Activated T-cell treated with anti-CD3 and anti-CD28 coated beads for 24 hours (primary cell): ENCODE data around the gene TFAP2E.

Experiments used
- DNase-seq: peaks from one replicate; pipeline ENCODE4 v3.0.0-alpha.2; 2020; ENCODE audit warnings: low read depth

TFAP2E gene

GRCh38 chr1:35573198-35574124, at the start of gene TFAP2E:
Gene TFAP2E (plus strand): TSS chr1:35573314. CDS start chr1:35573578, 264 bp downstream.
- DNase-seq: no peak

- no peak for DNase-seq
These were observed 49.0 kb upstream of the TFAP2E start for GRCh38 chr1:35524106-35524505.

GRCh38 chr1:35530168-35530567, 42.9 kb upstream of the TFAP2E start:
- DNase-seq: no peak

- no peak for DNase-seq
These were observed 42.2 kb upstream of the TFAP2E start for GRCh38 chr1:35530946-35531345.

- DNase-seq: no peak
These were observed 41.7 kb upstream of the TFAP2E start for GRCh38 chr1:35531368-35531767.

GRCh38 chr1:35532497-35533223, 40.5 kb upstream of the TFAP2E start:
- no peak for DNase-seq

- DNase-seq: no peak
These were observed 39.5 kb upstream of the TFAP2E start for GRCh38 chr1:35533586-35533985.

GRCh38 chr1:35535243-35535642, 37.9 kb upstream of the TFAP2E start:
- DNase-seq: no peak

- no peak for DNase-seq
These were observed 36.5 kb upstream of the TFAP2E start for GRCh38 chr1:35536556-35537162.

- DNase-seq: no peak
These were observed 35.3 kb upstream of the TFAP2E start for GRCh38 chr1:35537806-35538205.

GRCh38 chr1:35539073-35539823, 33.9 kb upstream of the TFAP2E start:
- no peak for DNase-seq

- DNase-seq: no peak
These were observed 33.3 kb upstream of the TFAP2E start for GRCh38 chr1:35539824-35540261.

GRCh38 chr1:35544976-35545375, 28.1 kb upstream of the TFAP2E start:
- DNase-seq: no peak

GRCh38 chr1:35546614-35547013, 26.5 kb upstream of the TFAP2E start:
- DNase-seq: no peak

- DNase-seq: no peak
These were observed 19.3 kb upstream of the TFAP2E start for GRCh38 chr1:35553851-35554250.

- DNase-seq: no peak
These were observed 18.6 kb upstream of the TFAP2E start for GRCh38 chr1:35554266-35555211.

GRCh38 chr1:35555212-35555584, 17.9 kb upstream of the TFAP2E start:
- DNase-seq: no peak

- no peak for DNase-seq
These were observed 17.3 kb upstream of the TFAP2E start for GRCh38 chr1:35555601-35556477.

- DNase-seq: no peak
These were observed 16.5 kb upstream of the TFAP2E start for GRCh38 chr1:35556484-35557117.
